Upper lobe of right lung (tissue), 1 donor: ENCODE data around the gene NTNG2. TPM values are rescaled to one million over a fixed set of nuclear protein-coding genes. Genes with fewer than 3 reads are reported as not detected.
A peak's percentile ranks its signal among the peaks of the same experiment; 100 is the strongest.

Experiments
- ATAC-seq: fragments of 200-7000 bp; cut with Tn5 transposase; one replicate; pipeline ENCODE4 v1.9.1; 2020; ENCODE audit warnings: mild to moderate bottlenecking, moderate library complexity
- DNase-seq: peaks from one replicate; pipeline ENCODE4 v3.0.0-alpha.2; 2020
- H3K27ac ChIP-seq: fragments of 200-600 bp; one replicate; pipeline ENCODE4 v1.8.0; 2022
- H3K27me3 ChIP-seq: fragments of 200-600 bp; one replicate; pipeline ENCODE4 v1.8.0; 2022; ENCODE audit warnings: mild to moderate bottlenecking
- H3K36me3 ChIP-seq: fragments of 200-600 bp; one replicate; pipeline ENCODE4 v1.8.0; 2022
- H3K4me1 ChIP-seq: fragments of 200-600 bp; one replicate; pipeline ENCODE4 v1.8.0; 2022
- H3K4me3 ChIP-seq: fragments of 200-600 bp; one replicate; pipeline ENCODE4 v1.8.0; 2022; ENCODE audit warnings: mild to moderate bottlenecking
- H3K9me3 ChIP-seq: fragments of 200-600 bp; one replicate; pipeline ENCODE4 v1.8.0; 2022
- CTCF ChIP-seq: fragments of 200-600 bp; IDR thresholded peaks from one replicate; pipeline ENCODE4 v1.8.0; 2022; ENCODE audit warnings: antibody characterized with exemption
- intact Hi-C: fragments of 100-400 bp; cut with DNase I; formaldehyde crosslinking; loops from one replicate; pipeline ENCODE4 v1.11.0; 2022
- total RNA-seq: library from RNA; stranded (reverse); fragmentation: NEBNext Ultra II Directional; extraction: Animal tissue kit (Norgen Biotek cat#: 25700); gene quantifications from one replicate; pipeline ENCODE4 v1.2.1, GENCODE V29; 2021
- donor health status: DM: no; HTN: yes; CAD: no; lungs with severe emphysema.

NTNG2 gene
- total RNA-seq, 1 donor from 2014 or later = 7.6 TPM

GRCh38 chr9:132200706-132201105, 38.8 kb downstream of the NTNG2 start:
- DNase-seq (no peak), ATAC-seq (no peak)
- Histone ChIP-seq H3K4me1 (no peaks in the 10 kb centered on the region), H3K27ac (no peak overlapping the region), H3K36me3 (no peaks in the 10 kb centered on the region), H3K9me3 (no peaks in the 10 kb centered on the region), H3K27me3 (no peaks in the 10 kb centered on the region), H3K4me3 (no peak overlapping the region)
- intact Hi-C loops = no loop called here
- TF ChIP-seq CTCF = no peak

- Histone ChIP-seq H3K36me3 (no peaks in the 10 kb centered on the region), H3K4me1 (no peaks in the 10 kb centered on the region), H3K9me3 (no peaks in the 10 kb centered on the region), H3K4me3 (no peak overlapping the region), H3K27ac (no peak overlapping the region), H3K27me3 (no peaks in the 10 kb centered on the region)
- TF ChIP-seq CTCF = no peak
- ATAC-seq (peak; percentile 95), DNase-seq (peak; percentile 89)
- intact Hi-C loops = no loop called here
Observed at GRCh38 chr9:132201139-132201538, 39.3 kb downstream of the NTNG2 start.

GRCh38 chr9:132201780-132202703, 40.2 kb downstream of the NTNG2 start:
- Histone ChIP-seq H3K4me3 (no peak overlapping the region), H3K9me3 (no peaks in the 10 kb centered on the region), H3K27me3 (no peaks in the 10 kb centered on the region), H3K36me3 (no peaks in the 10 kb centered on the region), H3K4me1 (no peaks in the 10 kb centered on the region), H3K27ac (no peak overlapping the region)
- no peak for DNase-seq
- ATAC-seq = no peak
- intact Hi-C loops = no loop called here
- TF ChIP-seq CTCF = no peak

- Histone ChIP-seq H3K4me1 (no peaks in the 10 kb centered on the region), H3K9me3 (no peaks in the 10 kb centered on the region), H3K27ac (no peak overlapping the region), H3K27me3 (no peaks in the 10 kb centered on the region), H3K4me3 (no peak overlapping the region), H3K36me3 (no peaks in the 10 kb centered on the region)
- no peak for ATAC-seq
- intact Hi-C loops = no loop called here
- no peak for DNase-seq
- TF ChIP-seq CTCF = no peak
Observed at GRCh38 chr9:132204883-132205282, 43.0 kb downstream of the NTNG2 start.

GRCh38 chr9:132207215-132207614, 45.4 kb downstream of the NTNG2 start:
- no peak for DNase-seq
- intact Hi-C loops = no loop called here
- H3K27me3 ChIP-seq = no peaks in the 10 kb centered on the region

More at GRCh38 chr9:132207215-132207614, 45.4 kb downstream of the NTNG2 start:
- no peak overlapping the region for H3K27ac ChIP-seq
- TF ChIP-seq CTCF = no peak
- H3K4me1 ChIP-seq = no peaks in the 10 kb centered on the region
- H3K4me3 ChIP-seq = no peak overlapping the region
- no peaks in the 10 kb centered on the region for H3K36me3 ChIP-seq
- no peaks in the 10 kb centered on the region for H3K9me3 ChIP-seq
- no peak for ATAC-seq
